Endometrium (tissue), 2 donors: ENCODE measurements around the gene DET1.
"Not testable (repeated sequence)": the region's sequence is repeated elsewhere in the genome, so short reads cannot be mapped to it uniquely, and the experiment has no call there.

ENCODE experiments used
- FAIRE-seq: peaks from 2 replicates; lab custom pipeline; 2012; peaks lifted over from hg19 to GRCh38; lab: Jason Lieb, UNC
- donor health status: control.
- donor health status: control.

The DET1 gene

DNA sequence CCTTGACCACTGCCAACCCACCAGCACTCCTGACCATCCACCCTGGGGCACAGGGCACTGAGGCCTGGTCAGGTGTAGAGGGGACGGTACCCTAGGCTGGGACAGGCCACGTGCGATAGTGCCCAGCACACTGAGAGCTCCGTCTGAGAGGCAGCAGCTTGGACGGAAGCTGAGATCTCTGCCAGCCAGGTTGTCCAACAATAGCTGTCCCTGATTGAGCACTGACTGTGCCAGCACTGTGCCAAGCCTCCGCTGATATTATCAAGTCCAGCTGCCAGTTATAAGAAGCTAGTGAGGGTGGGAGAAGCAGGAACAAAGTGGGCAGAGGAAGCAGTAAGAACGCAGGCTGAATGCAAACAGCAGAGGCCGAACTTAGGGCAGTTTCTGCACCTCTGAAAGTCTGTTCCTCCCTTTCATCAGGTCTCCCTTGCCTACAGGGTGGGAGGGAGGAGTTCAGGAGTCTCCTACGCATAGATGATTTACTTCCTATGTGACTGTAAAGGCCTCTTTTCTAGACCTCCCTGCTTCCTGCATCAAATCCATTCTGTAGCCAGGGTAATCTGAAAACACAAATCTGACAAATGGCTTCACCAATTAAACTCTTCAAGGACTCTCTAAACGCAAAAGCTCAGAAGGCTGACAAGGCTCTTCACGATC lies 49.2 kb downstream of the DET1 start:
- FAIRE-seq = no peak

GRCh38 chr15:88493844-88494243 lies 52.6 kb downstream of the DET1 start:
- FAIRE-seq = no peak

DNA sequence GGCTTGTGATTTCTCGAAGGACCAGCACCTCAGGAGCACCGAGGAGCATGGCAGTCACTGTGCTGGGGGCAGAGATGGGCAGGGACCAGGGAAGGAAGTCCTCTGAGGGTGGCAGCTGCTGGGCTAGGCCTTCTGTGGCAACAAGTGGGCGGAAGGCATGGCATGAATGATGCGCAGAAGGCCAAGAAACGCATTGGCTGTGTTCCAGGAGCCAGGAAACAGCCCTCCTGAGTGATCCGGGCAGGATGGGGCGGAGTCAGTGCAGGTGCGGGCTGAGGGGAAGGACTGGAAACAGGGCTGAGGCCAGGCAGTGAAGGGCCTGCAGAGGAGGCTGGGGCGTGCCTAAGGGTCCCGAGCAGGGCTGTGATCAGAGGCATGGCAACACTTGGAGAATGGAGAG lies 55.3 kb downstream of the DET1 start:
- FAIRE-seq = no peak

DNA sequence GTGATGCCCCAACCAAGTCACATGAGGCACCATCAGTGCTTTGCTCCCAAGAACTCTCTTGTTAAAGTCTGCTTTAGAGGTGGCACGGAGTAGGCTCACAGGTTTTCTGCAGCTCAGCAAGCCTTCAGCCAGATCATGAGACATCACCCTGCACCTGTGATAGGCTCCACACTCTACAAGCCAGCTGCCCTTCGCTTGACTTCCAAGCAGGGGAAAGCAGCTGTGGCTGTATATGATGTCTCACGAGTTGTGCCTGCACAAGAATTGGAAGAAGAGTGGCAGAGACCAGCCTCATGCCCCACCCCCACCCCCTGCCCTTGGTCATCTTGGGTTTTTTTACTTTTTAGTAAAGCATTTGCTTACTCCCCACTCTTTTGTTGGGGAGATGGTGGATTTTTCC lies 56.4 kb downstream of the DET1 start:
- no peak for FAIRE-seq

GRCh38 chr15:88489321-88489720 lies 57.2 kb downstream of the DET1 start:
- no peak for FAIRE-seq

DNA sequence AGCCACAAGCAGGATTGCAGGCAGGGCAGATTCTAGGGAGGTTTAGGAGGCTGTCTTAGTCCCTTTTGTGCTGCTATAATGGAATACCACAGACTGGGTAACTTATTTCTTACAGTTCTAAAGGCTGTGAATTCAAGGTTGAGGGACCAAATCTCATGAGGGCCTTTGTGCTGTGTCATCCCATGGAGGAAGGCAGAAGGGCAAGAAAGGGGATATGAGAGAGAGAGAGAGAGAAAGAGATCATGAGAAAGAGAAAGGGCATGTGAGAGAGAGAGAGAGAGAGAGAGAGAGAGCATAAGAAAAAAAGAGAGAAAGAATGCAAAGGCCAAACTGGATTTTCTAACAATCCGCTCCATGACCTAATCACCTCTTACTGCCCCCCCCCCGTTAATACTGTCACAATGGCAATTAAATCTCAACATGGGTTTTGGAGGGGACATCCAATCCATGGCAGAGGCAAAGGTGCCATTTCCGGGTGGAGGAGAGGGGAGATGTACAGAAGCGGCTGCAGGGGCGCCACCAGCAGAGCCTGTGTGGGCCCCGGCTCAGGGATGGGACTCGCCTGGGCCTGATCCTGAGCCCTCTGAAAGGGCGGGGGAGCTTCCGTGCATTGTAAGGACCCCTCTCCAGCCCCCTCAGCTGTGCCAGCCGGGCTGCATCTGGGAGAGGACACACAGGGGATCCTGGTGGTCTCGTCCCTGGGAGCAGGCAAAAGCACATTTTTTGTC lies 58.5 kb downstream of the DET1 start:
- no peak for FAIRE-seq

- no peak for FAIRE-seq
These were observed 59.2 kb downstream of the DET1 start for GRCh38 chr15:88487178-88487795.

DNA sequence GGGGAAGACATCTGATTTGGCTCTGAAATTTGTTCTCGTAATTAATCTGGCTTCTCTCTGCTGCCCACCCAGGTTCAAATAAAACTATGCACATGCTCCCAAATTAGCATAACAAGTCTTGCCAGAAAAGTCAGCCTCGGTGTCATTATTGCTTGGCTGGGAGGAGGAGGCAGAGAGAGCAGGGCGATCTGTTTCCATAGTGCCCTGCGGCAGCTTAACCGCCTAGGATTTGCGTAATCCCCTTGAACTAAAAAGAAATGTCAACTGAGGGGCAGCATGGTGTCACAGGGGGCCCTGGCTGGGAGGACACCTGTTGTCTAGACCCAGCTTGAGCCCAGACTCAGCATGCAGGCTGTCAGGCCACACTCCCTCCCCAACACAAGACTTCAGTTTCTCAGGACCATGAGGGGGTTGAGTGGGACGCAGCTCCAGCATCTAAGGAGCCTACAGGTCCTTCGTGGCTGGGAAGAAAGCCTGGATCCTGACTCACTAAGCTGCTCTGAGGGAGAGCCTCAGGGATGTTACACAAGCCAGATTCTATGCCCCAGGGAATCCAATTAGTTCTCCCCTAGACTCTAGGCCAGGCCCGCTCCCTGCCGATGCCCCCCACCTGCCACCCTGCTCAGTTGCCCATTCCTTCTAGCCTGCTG lies 61.7 kb downstream of the DET1 start:
- FAIRE-seq = no peak

GRCh38 chr15:88482263-88482662 lies 64.2 kb downstream of the DET1 start:
- FAIRE-seq = no peak

- no peak for FAIRE-seq
These were observed 65.5 kb downstream of the DET1 start for GRCh38 chr15:88480981-88481380.

DNA sequence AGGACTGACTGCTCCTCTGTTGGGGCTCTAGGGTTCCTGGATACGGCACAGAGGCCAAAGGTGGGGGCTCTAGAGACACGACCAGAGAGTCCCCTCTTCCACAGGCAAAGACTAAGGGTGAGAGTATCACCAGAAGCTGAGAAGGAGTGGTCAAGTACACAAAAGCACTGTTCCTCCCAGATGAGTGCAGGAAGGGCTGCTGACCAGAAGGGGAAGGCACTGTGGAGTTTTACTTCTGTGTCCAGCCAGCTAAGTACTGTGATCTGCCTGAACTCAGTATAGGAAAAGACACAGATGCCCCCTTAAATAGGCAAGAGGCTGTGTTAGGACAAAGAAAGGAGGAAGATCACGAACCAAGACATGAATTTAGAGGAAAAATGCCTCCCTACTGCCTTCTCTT lies 67.3 kb downstream of the DET1 start:
- FAIRE-seq = no peak

DNA sequence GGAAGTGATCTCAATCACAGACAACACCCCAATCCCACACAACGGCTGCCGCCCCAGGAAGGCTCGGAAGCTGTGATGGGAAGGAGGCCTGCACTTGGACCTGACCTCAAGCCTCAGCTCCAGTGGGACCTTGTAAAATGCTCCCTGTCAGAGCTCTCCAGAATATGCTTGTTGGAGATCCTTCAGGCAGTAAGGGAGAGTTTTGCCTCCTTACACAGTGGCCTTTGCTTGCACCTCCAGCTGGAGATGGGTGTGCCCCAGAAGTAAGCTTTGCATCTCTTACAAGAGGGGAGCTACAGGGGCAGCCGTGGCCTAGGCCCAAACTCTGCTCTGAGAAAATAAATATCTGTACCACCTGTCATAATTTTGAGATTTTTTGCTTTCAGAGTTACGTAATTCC lies 68.6 kb downstream of the DET1 start:
- FAIRE-seq = no peak

GRCh38 chr15:88477126-88477525 lies 69.4 kb downstream of the DET1 start:
- FAIRE-seq = no peak

GRCh38 chr15:88476635-88477060 lies 69.8 kb downstream of the DET1 start:
- FAIRE-seq = no peak

DNA sequence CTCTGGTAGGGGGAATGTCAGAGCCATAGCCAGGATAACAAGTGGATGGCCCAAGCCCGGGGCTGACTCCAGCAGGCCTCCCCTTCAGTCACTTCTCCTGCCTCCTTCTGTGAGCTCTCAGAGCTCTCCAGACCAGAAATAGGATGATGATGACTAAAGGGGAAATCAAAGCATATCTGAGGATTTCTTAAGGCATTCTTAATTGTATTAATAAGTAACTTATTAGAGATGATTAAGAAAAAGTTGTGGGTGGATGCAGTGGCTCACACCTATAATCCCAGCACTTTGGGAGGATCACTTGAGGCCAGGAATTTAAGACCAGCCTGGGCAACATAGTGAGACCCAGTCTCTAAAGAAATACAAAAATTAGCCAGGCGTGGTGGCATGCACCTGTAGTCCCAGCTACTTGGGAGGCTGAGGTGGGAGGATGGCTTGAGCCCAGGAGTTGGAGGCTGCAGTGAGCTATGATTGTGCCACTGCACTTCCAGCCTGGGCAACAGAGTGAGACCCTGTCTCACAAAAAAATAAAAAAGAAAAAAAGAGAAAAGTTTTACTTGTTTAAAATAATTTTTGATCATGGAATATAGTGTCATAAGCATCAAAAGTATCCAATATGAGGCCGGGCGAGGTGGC lies 72.7 kb downstream of the DET1 start:
- FAIRE-seq = not testable (repeated sequence)

- no peak for FAIRE-seq
These were observed 74.3 kb downstream of the DET1 start for GRCh38 chr15:88472225-88472624.

DNA sequence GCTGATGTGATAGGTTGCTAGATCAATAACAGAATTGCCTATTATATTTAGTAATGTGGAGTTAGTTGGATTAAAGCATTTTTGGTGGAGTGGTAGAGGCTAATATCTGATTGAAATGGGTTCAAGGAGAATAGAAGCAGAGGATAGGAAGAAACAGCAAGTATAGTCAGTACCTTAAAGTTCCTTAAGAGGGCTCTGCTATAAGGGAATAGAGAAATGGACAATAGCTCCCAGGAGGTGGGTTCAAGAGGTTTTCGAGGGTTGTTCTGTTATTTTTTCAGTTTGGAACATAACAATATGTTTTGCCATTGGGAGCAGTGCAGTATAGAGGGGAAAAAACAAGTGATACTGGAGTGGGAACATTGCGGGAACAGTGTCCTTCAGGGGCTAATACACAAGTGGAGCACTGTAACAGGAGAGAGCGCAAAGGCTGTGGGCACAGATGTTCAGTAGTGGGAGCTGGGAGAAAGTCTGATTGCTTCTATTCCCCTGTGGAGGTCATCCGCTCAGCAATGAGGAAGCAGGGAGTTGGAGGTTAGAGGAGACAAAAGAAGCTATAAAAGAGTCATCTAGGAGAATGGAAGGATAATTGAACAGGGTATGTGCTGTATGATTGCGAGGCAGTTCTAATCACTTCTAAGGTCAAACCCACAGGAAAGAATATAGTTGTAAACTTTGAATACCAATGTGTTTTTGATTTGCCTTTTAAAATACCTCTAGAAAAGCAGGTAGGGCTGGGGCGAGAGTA lies 75.7 kb downstream of the DET1 start:
- no peak for FAIRE-seq

GRCh38 chr15:88469321-88469720 lies 77.2 kb downstream of the DET1 start:
- no peak for FAIRE-seq

DNA sequence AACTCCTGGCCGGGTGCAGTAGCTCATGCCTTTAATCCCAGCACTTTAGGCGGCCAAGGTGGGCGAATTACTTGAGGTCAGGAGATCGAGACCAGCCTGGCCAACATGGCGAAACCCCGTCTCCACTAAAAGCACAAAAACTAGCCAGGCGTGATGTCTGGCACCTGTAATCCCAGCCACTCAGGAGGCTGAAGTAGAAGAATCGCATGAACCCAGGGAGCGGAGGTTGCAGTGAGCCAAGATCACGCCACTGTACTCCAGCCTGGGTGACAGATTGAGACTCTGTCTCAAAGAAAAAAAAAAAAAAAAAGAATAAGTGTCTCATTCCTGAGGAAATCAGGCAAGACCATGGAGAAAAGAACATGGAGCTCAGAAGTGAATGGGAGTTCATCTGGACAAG lies 77.8 kb downstream of the DET1 start:
- FAIRE-seq = not testable (repeated sequence)

GRCh38 chr15:88467935-88468528 lies 78.4 kb downstream of the DET1 start:
- FAIRE-seq = no peak
